ENCODE data around the gene ALPG.
"Not testable (repeated sequence)": the region's sequence is repeated elsewhere in the genome, so short reads cannot be mapped to it uniquely, and the experiment has no call there.

ALPG gene

GRCh38 chr2:232438951-232439757, 32.5 kb downstream of the ALPG start:
- peak in 1 of 3 donors; percentile 27 for DNase-seq (ENCODE audit: low read depth in 2 of 3, low spot score in 1 of 3)

GRCh38 chr2:232439758-232440135, 33.1 kb downstream of the ALPG start:
- no peak for DNase-seq (ENCODE audit: low read depth in 2 of 3, low spot score in 1 of 3)

GRCh38 chr2:232440220-232441018, 33.8 kb downstream of the ALPG start:
- peak; percentile 77 to 94 (median 81) for DNase-seq (ENCODE audit: low read depth in 2 of 3, low spot score in 1 of 3)

- no peak for DNase-seq (ENCODE audit: low read depth in 2 of 3, low spot score in 1 of 3)
Observed at GRCh38 chr2:232441147-232441651, 34.6 kb downstream of the ALPG start.

GRCh38 chr2:232441922-232442321, 35.3 kb downstream of the ALPG start:
- not testable (repeated sequence) for DNase-seq (ENCODE audit: low read depth in 2 of 3, low spot score in 1 of 3)

GRCh38 chr2:232442431-232442830, 35.8 kb downstream of the ALPG start:
- DNase-seq (ENCODE audit: low read depth in 2 of 3, low spot score in 1 of 3), result not testable (repeated sequence)

GRCh38 chr2:232443047-232443446, 36.4 kb downstream of the ALPG start:
- not testable (repeated sequence) for DNase-seq (ENCODE audit: low read depth in 2 of 3, low spot score in 1 of 3)

GRCh38 chr2:232443669-232444408, 37.2 kb downstream of the ALPG start:
- not testable (repeated sequence) for DNase-seq (ENCODE audit: low read depth in 2 of 3, low spot score in 1 of 3)

- DNase-seq (ENCODE audit: low read depth in 2 of 3, low spot score in 1 of 3), result peak; percentile 68 to 74 (median 68)
Observed at GRCh38 chr2:232444409-232445148, 37.9 kb downstream of the ALPG start.

- DNase-seq (ENCODE audit: low read depth in 2 of 3, low spot score in 1 of 3), result not testable (repeated sequence)
Observed at GRCh38 chr2:232445149-232445885, 38.7 kb downstream of the ALPG start.

GRCh38 chr2:232446266-232446777, 39.7 kb downstream of the ALPG start:
- not testable (repeated sequence) for DNase-seq (ENCODE audit: low read depth in 2 of 3, low spot score in 1 of 3)

- no peak for DNase-seq (ENCODE audit: low read depth in 2 of 3, low spot score in 1 of 3)
Observed at GRCh38 chr2:232447091-232447620, 40.5 kb downstream of the ALPG start.

- DNase-seq (ENCODE audit: low read depth in 2 of 3, low spot score in 1 of 3), result no peak
Observed at GRCh38 chr2:232447638-232448303, 41.1 kb downstream of the ALPG start.

GRCh38 chr2:232448304-232448690, 41.7 kb downstream of the ALPG start:
- no peak for DNase-seq (ENCODE audit: low read depth in 2 of 3, low spot score in 1 of 3)

- DNase-seq (ENCODE audit: low read depth in 2 of 3, low spot score in 1 of 3), result no peak
Observed at GRCh38 chr2:232449964-232450363, 43.3 kb downstream of the ALPG start.

GRCh38 chr2:232451645-232452044, 45.0 kb downstream of the ALPG start:
- not testable (repeated sequence) for DNase-seq (ENCODE audit: low read depth in 2 of 3, low spot score in 1 of 3)

GRCh38 chr2:232454630-232455029, 48.0 kb downstream of the ALPG start:
- no peak for DNase-seq (ENCODE audit: low read depth in 2 of 3, low spot score in 1 of 3)

GRCh38 chr2:232455426-232456255, 49.0 kb downstream of the ALPG start, which contains the start of gene ALPI:
Gene ALPI (plus strand): TSS chr2:232456153. CDS start chr2:232456200, 47 bp downstream.
- DNase-seq (ENCODE audit: low read depth in 2 of 3, low spot score in 1 of 3), result no peak
